GM19455 (cell line): ENCODE measurements around the gene ECM2.

Source experiments
- ATAC-seq: cut with Tn5 transposase; IDR thresholded peaks from one replicate; pipeline ENCODE4 v1.9.1; 2021; ENCODE audit not compliant: unreplicated experiment

ECM2 gene

DNA sequence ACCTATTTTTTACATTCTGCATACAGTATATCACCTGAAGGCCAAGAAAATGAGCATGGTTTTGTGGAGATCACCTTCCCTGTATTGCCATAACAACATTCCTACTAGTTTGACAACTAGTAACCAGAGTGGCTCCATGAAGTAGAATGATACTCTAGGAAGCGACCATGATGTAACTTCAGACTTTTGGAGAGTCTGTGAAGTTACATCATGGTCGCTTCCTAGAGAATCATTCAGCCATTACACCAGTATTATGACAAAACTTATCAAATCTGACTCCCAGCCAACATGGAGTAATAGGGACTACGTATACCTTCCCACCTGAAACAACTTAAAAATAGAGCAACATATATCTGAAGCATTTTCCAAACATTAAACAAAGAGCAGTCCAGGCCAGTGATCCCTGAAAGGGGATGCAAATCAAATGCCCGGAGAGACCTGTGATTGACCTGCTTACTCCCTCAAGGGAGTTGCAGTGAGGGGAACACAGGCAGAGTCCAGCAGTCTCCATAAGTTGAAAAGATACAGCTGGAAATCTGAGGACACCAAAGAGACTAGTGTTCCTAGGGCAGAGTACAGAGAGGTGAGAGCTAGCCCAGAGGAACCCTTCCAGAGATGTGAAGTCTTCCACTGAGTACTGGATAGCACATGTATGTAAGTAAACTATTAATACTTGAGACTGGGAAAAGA, 7.8 kb downstream of the ECM2 start:
- no peak for ATAC-seq

GRCh38 chr9:92527291-92527828, 8.4 kb downstream of the ECM2 start:
- no peak for ATAC-seq

GRCh38 chr9:92525306-92525705, 10.5 kb downstream of the ECM2 start:
- ATAC-seq = no peak

GRCh38 chr9:92524881-92525280, 10.9 kb downstream of the ECM2 start:
- ATAC-seq = no peak

DNA sequence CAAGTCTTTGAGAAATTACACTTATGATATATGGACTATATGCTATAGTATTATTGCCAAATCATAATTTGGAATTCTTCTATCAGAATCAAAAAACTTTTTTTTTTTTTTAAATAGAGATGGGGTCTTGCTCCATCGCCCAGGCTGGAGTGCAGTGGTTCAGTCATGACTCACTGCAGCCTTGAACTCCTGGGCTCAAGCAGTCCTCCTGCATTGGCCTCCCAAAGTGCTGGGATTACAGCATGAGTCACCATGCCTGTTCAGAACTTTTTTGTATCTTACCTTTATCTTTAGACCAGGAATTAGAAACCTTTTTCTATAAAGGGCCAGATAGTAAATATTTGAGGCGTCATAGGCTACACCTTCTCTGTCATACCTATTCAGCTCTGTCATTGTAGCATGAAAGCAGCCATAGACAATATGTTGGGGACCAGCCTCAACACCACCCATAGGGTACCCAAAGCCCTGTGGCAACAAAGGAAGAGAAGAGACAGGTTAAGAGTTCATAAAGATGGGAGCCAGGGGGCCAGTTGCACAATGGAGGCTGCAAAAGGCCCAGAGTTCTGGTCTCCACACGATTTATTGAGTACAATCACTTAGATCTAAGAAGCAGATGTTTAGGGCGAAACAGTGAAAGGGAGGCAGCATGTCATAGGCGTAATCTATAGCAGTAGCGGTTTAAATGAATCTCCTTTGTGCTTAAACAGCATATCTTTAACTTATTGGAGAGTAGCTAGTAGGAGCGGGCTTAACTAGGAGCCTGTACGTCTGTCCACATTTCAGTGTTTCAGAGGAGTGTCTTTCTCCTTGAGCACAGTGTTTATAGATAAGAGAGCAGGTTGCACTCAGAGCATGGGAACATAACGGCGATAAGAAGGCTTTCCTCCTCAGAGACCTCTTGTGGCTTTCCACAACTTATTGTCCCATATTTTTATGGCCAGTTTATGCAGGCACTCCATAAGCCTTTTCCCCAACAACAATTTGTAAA, 12.5 kb downstream of the ECM2 start:
- no peak for ATAC-seq

GRCh38 chr9:92520837-92521236, 15.0 kb downstream of the ECM2 start:
- no peak for ATAC-seq

DNA sequence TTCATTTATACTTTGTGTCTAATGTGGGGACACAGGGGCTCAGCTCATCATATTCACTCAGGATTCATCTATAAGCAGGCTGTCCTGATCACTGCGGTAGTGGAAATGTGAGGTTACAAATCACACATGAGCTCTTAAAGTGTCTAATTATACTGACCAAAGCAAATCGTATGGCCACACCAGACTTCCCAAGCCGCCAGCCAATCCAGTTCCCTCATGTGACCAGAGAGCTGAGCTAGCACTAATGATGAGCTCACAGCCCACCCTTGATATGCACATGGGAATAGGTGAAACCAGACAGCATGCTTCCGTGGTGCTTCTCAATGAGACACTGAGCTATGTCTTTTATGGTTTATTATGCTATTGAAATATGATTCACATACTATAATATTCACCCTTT, 17.6 kb downstream of the ECM2 start:
- ATAC-seq = no peak

- no peak for ATAC-seq
Measured at GRCh38 chr9:92517046-92517445, 18.7 kb downstream of the ECM2 start.

DNA sequence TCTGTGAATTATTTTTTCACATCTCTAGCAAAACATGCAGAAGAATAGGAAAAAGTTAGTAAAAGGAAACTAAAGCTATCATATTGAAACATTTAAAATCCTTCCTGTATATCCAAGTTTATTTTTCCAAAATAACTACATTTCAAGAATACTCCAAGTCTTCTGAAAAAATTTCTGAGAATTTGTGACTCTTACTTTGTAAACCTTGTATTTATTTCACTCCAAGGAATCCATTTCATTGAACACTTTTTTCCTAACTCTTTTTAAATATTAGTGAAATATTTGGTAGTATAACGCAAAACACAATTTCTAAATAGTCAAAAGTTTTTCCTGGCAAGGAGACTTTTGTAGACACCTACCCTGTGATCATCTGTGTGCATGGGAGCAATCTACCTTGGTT, 19.3 kb downstream of the ECM2 start:
- ATAC-seq = no peak

DNA sequence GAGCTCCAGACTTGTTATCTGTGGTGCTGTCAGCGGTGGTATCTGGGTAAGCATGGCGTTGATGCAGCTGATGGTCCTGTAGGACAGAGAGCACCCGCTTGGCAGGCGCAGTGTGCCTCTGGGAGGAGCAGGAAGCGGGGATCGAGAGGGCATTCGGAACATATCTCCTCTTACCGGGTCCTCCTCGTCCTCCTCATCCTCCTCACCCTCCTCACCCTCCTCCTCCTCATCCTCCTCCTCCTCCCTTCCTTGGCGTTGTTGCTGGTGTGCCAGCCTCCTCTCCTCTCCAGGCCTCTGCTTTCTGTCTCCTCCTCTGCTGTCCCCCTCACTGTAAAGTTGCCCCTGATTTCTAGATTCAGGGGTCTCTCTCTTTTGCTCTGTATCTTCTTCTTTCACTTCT, 21.2 kb downstream of the ECM2 start:
- ATAC-seq = no peak

DNA sequence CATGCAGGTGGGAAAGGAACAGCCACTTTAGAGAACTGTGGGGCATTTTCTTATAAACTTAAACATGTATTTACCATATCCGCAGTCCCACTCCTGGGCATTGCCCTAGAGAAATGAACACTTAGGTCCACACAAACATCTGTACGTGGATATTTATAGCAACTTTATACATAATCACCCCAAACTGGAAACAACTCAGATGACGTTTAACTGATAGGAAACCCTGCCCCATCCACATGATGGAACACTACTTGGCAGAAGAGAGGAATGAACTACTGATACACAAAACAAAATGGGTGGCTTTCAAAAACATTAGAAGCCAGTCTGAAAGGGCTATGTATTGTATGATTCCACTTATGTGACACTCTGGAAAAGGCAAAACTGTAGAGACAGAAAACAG, 22.4 kb downstream of the ECM2 start:
- ATAC-seq = no peak

DNA sequence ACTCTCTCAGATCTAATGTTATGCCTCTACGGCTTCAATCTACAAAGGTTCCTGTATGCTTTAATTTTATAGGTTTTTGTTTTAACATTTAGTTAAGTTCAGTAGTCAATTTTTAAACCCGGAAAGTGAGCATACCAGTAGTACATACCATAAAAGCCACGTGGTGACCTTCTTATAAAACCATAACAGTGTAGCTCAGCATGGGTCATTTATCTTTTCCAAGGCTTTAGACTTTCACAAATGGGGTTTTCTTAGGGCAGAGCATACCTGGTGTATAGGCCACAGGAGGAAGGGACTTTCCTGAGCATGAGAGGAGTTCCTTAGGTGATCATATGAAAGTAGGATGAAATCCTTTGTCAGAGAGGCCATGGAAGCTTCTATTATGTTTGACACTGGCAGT, 23.2 kb downstream of the ECM2 start:
- no peak for ATAC-seq

- ATAC-seq = no peak
Measured at GRCh38 chr9:92510747-92511146, 25.0 kb downstream of the ECM2 start.

- no peak for ATAC-seq
Measured at GRCh38 chr9:92509050-92509449, 26.7 kb downstream of the ECM2 start.

DNA sequence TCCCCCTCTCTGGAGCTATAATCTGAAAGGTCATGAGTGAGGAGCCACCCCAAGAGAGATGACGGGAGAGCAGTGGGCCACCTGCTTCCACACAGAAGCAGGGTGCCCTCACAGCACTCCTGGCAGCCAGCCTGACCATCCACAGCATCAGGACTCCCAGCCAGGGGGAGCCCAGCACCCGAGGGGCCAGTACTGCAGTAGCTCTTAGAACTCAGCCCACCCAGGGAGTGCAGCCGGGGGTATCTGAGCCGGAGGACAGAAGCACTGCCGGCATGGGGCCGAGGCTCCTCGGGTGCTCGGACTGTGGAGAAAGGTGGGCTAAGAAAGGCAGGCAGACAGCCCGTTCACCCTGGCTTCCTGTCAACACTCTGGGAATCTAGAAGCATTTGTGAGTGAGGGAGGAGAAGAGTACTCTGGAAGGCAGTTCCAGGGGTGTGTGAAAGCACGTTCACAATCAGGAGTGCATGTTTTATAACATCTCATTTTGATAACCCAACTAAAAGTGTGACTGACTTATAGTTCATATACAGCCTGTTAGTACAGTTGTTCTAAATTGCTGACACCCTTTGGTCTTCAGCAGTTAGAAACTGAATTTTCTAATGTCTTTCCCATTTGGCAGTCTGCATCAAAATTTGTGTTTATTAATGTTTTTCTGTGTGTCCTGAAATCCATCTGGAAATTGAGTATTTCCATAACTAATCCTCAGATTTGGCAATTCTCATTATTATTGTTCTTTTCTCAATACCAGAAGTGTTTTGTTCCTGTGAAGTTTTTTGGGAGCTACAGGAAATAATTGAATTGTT, 27.6 kb downstream of the ECM2 start:
- no peak for ATAC-seq

- no peak for ATAC-seq
Measured at GRCh38 chr9:92507496-92507895, 28.3 kb downstream of the ECM2 start.

GRCh38 chr9:92507005-92507404, 28.8 kb downstream of the ECM2 start:
- ATAC-seq = no peak

DNA sequence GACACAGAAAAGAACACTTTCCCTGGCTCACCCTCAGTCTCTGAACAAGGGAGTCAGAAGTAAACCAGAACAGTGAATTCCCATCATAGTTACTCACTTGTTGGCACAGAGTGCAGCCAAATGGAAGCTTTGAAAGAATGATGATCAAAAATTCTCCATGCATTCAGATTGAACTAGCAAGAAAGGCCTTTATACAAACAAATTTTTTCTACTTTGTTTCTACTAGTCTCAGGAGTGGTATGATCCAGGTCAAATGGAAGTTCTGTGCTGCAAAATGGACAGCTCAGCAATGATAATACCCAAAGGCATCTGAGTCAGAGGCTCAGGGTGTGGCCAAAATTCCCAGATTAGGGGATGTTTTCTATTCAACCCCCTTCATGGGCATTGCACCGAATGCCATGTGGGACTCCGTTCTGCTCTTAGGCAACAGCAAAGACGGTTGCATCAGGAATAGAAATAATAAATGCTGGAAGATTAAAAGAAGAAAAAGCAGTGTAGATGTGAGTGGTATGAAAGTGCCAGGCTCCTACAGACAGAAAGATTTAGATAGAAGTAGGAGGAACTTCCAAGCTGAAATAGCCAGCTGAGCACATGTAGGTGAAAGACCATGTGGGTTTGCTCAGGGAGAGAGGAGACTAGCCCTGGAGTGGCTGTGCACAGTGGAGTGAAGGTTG, 29.5 kb downstream of the ECM2 start:
- no peak for ATAC-seq

DNA sequence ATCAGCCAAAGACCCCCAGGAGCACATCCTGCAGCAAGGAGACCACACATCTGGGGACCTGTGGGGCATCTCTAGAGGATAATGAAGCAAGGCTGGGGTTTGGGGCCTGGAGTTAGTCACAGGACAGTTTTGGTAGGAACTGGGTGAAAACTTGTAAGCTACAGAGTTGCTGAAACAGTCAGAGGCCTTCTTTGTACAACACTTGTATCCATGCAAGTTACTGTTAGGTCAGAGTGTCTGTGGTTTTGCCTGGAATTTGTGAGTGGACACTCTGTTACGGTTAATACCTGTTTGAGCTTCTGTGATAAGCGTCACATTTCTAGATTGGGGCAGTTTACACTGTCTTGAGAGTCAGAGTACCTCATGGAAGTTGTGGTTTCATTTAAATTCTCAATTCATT, 30.9 kb downstream of the ECM2 start:
- no peak for ATAC-seq

- no peak for ATAC-seq
Measured at GRCh38 chr9:92503156-92503555, 32.6 kb downstream of the ECM2 start.
